ENCODE measurements around the gene GNB1.
"Not testable (repeated sequence)": the region's sequence is repeated elsewhere in the genome, so short reads cannot be mapped to it uniquely, and the experiment has no call there.

GNB1 gene

DNA sequence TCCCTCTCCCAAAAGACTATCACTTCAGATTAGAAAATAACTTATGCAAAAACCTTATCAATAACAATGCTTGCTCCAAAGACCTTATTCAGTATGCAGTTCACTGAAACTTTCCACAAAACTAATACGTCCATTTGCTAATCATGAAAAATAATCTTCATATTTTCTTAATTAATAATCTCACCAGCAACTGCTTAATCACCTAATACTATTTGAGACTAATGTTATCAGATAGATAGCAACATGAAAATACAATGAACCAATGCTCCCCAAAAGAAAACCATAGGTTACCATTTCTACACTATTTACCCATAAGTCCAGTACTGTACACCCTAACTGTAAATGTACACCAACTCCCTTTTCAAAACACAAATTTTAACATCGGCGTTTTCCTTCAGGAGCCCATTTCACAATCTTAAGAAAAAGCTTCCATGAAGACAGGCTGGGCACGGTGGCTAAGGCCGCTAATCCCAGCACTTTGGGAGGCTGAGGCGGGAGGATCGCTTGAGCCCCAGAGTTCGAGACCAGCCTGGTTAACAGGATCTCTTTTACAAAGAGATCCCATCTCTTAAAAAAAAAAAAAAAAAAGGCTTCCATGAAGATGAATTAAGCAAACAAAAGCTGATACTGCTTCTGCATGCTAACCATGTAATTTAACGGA is 1.7 kb downstream of the GNB1 start:
- DNase-seq = no peak

DNA sequence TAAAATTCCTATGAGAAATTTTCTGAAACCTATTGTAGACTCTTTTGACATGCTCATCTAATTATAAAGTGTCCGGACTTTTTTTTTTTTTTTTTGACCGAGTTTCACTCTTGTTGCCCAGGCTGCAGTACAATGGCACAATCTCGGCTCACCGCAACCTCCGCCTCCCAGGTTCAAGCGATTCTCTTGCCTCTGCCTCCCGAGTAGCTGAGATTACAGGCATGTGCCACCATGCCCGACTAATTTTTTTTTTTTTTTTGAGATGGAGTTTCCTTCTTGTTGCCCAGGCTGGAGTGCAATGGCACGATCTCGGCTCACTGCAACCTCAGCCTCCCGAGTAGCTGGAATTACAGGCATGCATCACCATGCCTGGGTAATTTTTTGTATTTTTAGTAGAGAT is 7.0 kb downstream of the GNB1 start:
- not testable (repeated sequence) for DNase-seq

DNA sequence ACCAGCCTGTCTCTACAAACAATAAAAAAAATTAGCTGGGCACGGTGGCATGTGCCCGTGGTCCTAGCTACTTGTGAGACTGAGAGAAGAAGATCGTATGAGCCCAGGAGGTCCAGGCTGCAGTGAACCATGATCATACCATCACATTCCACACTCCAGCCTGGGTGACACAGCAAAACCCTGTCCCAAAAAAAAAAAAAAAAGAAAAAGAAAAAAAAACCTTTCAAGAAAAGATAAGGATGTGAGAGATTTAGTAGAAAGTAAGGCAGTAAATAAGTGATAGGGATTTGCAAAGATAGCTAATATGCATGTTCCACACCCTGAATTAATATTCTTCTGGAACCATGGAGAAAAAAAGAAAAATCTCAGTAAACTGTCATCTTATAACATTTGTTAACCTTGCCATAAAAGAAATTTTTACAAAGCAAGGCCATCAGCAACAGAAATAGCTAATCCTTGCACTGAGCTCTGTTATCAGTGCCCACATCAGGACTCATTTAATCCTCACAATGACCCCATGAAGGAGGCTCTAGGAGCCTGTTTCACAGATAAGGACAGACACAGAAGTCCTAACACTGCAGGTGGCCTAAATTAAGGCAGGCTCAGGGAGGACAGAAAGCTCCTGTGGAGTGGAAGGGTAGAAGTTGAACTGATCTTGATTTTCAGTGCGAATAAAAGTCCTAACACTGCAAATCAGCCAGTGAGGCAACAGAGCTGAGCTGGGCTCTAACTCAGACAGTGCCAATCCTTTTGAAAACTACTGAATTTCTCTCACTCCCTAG is 7.6 kb downstream of the GNB1 start:
- no peak for DNase-seq

DNA sequence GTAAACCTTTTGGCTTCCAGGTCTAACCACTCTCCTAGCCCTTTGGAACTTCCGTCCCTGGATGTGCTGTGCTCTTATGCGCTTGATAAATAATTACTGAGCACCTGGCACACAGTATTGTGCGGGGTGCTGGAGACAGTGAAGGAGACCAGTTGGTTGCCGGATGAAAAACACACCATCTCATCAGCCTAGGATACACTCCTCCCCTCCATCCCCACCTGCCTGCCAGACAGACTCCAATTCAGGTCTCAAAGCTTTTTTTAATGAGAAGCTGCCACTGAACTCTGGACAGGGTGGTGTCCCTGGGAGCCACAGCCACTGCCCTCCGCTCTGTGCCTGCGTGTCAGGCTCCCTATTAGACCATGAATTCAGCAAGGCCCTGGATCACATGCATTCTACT is 9.2 kb downstream of the GNB1 start:
- DNase-seq = no peak

DNA sequence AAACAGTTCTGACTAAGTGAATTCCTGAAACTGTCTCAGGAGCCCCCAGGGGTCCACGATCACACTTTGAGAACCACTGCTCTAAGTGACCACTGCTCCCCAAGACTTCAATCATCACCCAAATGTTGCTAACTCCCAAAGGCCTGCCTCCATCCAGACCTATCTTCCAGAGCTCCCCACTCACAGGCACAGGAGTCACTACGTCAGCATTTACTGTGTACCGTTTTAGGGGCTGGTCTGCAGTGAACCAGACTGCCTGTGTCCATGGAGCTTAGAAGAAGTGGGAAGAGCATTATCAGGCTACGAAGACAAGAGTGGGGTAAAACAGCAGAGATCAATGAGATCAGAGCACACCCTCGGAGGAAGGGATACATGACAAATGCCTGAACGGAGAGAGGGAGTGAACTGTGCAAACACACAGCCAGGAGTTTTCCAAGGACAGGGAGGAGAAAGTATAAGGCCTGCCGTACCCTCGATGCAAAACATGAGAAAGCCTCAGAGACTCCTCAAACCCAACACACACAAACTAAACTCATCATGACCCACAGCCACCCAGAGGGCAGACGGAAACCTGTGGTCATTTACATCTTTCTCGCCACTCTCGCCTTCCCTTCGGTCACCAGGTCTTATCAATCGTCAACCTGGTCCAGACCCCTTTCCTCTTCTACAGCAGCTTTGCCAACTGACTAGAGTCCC is 10.1 kb downstream of the GNB1 start:
- DNase-seq = no peak

DNA sequence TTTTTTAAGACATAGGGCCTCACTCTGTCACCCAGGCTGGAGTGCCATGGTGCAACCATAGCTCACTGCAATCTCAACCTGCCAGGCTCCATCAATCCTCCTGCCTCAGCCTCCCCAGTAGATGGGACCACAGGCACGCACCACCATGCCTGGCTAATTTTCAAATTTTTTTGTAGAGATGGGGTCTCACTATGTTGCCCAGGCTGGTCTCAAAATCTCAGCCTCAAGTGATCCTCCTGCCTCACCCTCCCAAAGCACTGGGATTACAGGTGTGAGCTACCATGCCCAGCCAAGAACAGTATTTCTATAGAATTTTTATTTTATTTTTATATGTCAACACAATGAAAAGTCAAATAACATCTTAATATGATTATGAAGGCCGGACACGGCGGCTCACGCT is 10.9 kb downstream of the GNB1 start:
- DNase-seq = no peak

DNA sequence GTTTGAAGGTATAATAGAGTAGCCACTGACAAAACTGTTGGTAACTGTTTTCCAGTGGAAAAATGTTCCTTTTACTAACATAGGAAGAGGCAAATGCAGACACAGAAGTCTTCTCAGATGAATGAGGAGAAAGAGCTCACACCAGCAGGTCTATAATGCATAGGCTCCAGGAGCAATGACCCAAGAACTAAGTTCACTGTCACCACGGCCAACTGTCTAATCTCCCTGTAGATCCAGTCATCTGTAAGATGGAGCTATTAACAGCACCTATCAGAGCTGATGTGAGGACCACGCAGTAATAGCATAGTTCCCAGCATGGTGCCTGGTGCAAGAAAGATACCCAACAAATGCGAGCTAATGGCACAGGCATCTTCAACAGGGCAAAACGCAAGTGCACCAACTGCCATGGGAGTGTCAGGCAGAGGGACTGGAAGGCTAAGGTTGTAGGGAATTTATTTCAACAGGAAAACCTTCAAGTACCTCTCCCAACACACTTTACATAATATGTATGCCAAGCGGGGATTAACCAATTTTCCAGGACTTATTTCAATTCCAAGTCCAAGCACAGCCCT is 12.9 kb downstream of the GNB1 start:
- no peak for DNase-seq

DNA sequence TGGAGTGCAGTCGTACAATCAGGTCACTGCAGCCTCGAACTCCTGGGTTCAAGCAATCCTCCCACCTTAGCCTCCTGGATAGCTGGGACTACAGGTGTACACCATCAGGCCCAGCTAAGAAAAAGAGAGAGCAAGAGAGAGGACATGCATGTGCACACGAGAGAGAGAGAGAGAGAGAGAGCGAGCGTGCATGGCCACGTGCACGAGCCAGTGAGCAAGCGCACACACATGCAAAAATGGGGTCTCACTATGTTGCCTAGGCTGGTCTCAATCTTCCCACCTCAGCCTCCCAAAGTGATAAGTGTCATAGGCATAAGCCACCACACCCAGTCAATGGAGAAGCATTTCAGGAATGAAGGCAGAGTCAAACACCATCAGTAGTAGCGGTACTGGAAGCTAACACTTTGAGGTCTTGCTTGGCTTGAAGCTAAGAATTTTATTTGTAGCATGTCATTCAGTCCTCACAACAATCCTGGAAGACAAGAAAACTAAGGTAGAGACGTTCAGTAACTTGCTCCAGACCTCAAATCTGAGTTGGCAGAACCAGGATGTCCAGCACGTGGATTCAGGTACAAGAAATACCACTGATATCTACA is 14.5 kb downstream of the GNB1 start:
- no peak for DNase-seq

DNA sequence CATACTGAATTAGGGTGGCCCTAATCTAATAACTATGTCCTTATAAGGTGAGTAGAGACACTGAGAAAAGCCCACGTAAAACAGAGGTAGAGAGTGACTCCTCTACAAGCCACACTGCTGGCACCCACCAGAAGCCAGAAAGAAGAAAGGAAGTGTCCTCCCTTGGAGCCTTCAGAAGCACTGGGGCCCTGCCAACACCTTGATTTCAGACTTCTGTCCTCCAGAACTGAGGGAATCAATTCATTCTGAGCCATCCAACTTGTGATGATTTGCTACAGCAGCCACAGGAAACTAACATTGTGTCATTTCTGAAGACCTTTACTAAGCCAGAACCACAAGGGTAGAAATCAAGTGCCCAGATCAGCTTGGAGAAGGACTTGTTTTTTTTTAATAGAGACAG is 15.0 kb downstream of the GNB1 start:
- peak; percentile 76 for DNase-seq

DNA sequence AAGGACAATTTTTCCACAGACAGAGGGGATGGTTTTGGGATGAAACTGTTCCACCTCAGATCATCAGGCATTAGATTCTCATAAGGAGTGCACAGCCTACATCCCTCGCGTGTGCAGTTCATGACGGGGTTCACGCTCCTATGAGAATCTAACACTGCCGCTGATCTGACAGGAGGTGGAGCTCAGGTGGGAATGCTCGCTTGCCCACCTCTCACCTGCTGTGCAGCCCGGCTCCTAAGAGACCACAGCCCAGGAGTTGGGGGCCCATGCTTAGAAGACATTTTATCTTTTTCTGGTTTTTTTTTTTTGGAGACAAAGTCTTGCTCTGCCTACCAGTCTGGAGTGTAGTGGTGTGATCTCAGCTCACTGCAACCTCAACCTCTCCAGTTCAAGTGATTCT is 16.0 kb downstream of the GNB1 start:
- no peak for DNase-seq

DNA sequence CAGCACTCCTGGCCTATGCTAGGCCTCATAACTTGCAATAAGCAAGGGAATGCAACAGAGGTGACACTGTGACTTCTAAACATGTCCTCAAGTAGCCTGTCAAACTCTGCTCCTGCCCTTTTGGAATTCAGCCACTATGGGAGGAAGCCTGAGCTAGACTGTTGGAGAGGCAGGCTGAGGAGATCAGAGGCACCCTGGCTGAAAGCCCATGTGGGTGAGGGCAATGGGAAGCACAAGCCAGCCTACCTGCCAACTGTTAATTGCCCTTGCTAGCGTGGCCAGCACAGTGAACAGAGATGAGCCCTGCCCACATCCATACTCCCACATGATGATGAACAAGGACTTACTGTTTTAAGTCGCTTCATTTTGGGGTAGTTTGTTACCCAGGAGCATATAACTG is 17.7 kb downstream of the GNB1 start:
- DNase-seq = no peak

DNA sequence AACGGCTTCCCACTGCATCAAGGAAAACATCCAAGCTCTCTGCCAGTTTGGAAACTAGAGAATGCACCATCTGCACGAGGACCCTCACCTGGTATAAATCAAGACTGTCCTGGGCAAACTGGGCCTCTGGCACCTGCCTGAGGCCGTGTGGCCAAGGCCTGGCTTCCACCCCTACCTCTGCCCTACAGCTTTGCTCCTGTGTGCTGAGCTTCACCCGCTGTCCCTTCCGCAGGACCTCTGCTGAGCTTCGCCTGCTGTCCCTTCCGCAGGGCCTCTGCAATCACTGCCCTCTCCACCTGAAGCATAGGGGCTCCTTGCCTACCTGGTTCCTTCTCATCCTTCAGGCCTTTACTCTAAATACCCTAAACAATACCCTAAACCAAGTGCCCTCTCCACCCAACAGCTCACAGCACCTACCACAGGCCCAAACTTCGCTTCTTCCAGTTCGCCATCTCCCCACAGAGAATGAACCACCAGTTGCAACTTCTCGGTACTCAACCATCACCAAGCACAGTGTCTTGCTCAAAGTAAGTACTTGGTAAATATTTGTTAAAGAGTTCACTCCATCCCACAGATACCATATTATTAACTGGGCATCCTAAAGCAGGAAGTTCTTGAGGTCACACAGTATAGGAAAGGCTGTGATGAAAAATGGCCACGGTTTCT is 18.4 kb downstream of the GNB1 start:
- DNase-seq = no peak

DNA sequence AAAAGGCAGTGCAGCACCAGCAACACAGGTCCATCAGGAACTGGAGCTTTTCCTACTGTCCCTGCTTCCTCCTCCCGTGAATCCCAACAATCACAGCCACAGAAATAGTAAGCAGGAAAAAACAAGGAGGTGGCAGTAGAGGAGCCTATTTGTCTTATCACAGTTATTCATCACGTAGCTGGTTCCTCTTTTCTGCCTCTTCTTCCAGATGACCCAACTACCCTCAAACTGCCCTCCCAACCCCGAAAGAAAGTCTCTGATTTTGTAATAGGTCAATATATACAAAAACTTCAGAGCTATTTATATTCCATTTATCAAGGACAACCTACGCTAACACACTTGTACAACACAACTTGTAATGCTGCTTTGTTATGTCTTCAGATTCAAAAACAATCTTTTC is 21.4 kb downstream of the GNB1 start:
- no peak for DNase-seq

DNA sequence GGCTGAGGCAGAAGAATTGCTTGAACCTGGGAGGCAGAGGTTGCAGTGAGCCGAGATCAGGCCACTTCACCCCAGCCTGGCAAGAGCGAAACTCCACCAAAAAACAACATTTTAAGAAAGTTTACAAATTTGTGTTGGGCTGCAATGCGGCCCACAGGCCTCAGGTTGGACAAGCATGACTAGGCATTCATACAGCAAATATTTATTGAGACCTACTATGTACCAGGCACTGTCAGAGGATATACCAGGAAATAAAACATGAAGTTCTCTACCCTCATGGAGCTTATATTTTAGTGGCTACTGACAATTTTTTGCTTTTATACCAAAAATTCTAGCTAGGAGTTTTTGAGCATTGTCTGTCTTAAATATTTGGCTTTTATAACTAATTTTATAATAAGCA is 23.7 kb downstream of the GNB1 start:
- DNase-seq = no peak

DNA sequence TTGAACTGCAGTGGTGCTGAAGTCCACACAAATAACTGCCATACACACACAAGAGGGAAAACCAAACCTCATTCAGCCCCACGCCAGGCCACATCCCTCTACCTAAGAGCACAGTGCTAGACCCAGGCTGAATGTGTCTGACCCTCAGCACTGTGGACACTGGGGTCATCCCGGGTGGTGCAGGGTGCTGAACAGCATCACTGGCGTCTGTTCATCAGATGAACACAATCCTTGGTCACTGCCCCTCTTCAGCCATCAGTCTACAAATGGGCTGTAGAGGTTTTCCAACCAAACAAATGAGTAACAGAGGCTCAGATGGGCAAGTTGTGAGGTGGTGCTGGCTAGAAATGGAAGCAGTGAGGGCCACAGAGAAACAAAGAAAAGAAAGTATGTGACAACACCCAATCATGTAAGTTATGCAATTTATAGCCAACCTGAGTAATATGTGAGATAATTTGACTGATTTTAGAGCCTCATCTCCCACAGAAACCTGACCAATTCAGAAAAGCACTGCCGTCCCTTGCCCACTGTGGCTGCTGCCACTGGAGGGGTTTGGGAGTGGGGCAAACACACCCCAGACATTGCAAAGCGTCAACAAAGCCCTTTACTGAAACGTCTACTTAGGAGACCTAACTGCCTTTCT is 27.9 kb downstream of the GNB1 start:
- DNase-seq = peak; percentile 14

DNA sequence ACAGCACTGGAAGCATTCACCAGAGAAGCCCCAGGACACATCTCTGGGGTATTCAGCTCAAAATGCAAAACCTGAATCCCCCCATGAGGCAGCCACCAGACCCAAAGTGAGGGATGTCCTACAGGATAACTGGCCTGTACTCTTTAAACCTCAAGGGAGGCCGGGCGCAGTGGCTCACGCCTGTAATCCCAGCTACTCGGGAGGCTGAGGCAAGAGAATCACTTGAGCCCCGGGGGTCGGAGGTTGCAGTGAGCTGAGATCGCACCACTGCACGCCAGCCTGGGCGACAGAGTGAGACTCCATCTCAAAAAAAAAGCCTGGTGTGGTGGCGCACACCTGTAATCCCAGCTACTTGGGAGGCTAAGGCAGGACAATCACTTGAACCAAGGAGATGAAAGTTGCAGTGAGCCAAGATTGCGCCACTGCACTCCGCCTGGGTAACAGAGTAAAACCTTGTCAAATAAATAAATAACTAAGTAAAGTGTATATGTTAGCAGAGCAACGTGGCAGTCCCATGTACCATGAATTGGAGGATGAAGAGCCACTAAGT is 29.1 kb downstream of the GNB1 start:
- not testable (repeated sequence) for DNase-seq

DNA sequence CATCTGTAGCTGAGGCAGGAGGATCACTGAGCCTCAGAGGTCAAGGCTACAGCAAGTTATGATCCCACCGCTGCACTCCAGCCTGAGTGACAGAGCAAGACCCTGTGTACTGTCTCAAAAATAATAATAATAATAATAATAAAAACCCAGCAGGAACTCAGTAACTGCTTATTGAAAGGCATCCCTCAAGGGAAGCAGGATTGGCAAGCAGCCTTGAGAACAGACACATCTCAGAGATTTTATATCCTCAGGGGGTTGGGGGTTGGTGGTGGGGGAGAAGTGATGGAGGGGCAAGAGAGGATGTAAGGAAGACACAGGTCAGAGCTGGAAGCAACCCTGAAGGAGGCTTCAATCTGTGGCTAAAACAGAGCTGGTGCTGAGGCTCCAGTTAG is 29.6 kb downstream of the GNB1 start:
- no peak for DNase-seq

DNA sequence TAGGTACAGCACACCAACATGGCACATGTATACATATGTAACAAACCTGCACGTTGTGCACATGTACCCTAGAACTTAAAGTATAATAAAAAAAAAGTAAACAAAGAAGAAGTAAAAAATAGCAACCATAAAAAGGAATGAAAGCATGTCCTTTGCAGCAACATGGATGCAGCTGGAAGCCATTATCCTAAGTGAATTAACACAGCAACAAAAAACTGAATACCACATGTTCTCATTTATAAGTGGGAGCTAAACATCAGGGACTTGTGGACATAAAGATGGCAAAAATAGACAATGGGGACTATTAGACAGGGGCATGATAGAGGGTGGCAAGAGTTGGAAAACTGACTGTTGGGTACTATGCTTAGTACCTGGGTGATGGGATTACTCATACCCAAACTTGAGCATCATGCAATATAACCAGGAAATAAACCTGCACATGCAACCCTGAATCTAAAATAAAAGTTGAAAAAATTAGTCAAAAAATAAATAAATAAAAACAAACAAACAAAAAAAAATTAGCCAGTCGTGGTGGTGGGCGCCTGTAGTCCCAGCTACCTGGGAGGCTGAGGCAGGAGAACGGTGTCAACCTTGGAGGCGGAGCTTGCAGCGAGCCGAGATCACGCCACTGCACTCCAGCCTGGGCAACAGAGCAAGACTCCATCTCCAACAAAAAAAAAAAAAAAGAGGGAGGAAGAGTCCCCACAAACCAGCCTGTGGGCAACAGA is 30.8 kb downstream of the GNB1 start:
- peak; percentile 16 for DNase-seq

DNA sequence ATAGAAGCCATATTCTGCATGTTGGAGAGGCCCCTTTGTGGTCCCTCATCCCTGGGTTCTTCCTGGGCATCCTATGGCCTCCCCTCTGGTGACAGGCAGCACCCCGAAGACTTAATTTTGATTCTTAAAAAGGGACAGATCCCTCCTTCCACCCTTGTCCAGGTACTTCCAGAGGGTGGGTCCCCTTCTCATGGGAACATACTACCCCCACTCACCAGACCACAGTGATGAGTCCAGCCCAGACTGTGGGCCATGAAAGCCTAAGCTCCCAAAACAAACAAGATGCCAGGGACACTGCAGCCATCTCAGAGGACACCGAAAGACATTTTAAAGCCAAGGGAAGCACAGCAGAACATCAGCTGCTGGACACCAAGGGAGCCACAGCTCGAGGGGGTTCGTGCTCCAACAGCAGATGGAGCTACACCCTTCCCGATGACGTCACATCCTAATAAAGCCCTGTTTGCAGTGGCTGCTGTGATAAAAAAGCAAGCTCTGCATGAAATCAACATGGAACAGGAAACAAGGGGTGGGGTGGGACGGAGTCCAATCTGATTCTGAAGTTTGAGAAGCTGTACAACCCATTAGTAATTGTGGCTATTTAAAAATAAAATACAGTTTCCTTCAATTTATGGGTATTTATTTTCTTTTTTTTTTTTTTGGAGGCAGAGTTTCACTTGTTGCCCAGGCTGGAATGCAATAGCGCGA is 32.4 kb downstream of the GNB1 start:
- DNase-seq = no peak

DNA sequence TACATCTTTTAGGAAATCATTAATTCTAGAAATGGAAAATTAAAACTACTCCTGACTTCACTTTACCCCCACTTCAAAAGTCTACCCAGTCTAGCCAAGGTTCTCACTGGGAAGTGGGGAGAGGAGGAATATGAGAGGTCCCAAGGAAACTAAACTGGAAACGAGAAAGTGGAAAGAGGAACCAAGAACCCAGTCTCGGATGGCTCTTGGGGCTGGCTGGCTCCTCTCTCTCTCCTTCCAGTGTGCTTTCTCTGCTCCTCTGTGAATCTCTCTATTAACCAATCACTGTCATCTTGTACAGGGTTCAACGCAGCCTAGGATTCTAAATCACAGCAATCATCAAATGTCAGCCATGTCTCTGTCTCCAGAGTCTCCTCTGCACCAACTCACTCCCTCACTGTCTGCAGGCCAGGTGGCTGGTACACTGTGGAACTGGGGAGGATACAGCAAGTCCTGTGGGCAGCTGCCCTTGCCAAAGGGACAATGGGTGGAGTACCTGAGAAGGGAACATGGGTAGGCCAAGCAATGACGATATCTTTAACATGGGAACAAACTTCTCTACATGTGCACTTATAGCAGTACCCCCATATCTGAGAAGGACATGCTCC is 33.7 kb downstream of the GNB1 start:
- DNase-seq = no peak

All from activated CD4-positive, alpha-beta T cell treated with anti-CD3 and anti-CD28 coated beads, Interleukin-2, Interleukin-6, amounts not matched to agents 100 ng/mL and 50 ng/mL, durations not matched to agents 16 hours and 8 hours (primary cell).